Measurements from ENCODE around the gene USP10. TPM values are rescaled to one million over a fixed set of nuclear protein-coding genes. Genes with fewer than 3 reads are reported as not detected.

Gene USP10
- total RNA-seq, 1 experiment from 2014 or later: 203 TPM

GRCh38 chr16:84751947-84752346, 52.1 kb downstream of the USP10 start:
- H4K20me1 ChIP-seq (ENCODE audit: control insufficient read depth, insufficient read depth, insufficient read length): no peaks in the 10 kb centered on the region
- H4K5ac ChIP-seq (ENCODE audit: insufficient read length, low read depth, low read length): no peak overlapping the region
- H2BK5ac ChIP-seq (ENCODE audit: insufficient read length, low read length): no peak overlapping the region
- no peak overlapping the region for H2BK12ac ChIP-seq (ENCODE audit: insufficient read length, low read depth, low read length)
- no peak overlapping the region for H3K4me2 ChIP-seq (ENCODE audit: insufficient read depth, insufficient read length, low read length)
- H3K4me3 Mint-ChIP-seq: no peak overlapping the region
- no peak overlapping the region for H3K56ac ChIP-seq (ENCODE audit: insufficient read length, low read depth, low read length)
- H3K27ac ChIP-seq (ENCODE audit: insufficient read length, low read depth, low read length): no peak overlapping the region
- H3K27ac Mint-ChIP-seq: no peak overlapping the region
- H4K91ac ChIP-seq (ENCODE audit: insufficient read length, low read depth, low read length): no peak overlapping the region
- H3K4me1 Mint-ChIP-seq: peaks cover 17 to 21% of the 10 kb centered on the region in 2 experiments
- peaks cover 0 to 12% (median 6%) of the 10 kb centered on the region in 3 experiments; a peak in 6 of 7 replicates for H3K36me3 Mint-ChIP-seq (ENCODE audit: insufficient read depth in 1 of 3, low read depth in 3 of 3)
- no peaks in the 10 kb centered on the region for H3K9me3 Mint-ChIP-seq
- H2BK20ac ChIP-seq (ENCODE audit: low read depth, low read length, poor library complexity, severe bottlenecking): no peak overlapping the region
- no peak overlapping the region for H3K4ac ChIP-seq (ENCODE audit: low read depth, low read length)
- H4K8ac ChIP-seq (replicated peaks; ENCODE audit: insufficient read length, low read depth, low read length): no peak overlapping the region
- no peaks in the 10 kb centered on the region for H3K27me3 ChIP-seq (ENCODE audit: insufficient read depth, low read length)
- no peaks in the 10 kb centered on the region for H3K23me2 ChIP-seq (ENCODE audit: insufficient read length, low read depth, low read length, poor library complexity, severe bottlenecking)
- TF ChIP-seq CTCF (conservative IDR thresholded peaks at IDR 0.05): no peak
- no peak overlapping the region for H2BK120ac ChIP-seq (ENCODE audit: low read depth, low read length, poor library complexity, severe bottlenecking)
- H3K14ac ChIP-seq (ENCODE audit: insufficient read depth, low read length): no peak overlapping the region
- no peak overlapping the region for H2BK15ac ChIP-seq (ENCODE audit: low read depth, low read length)
- H3K18ac ChIP-seq (ENCODE audit: insufficient read length, low read depth, low read length): no peak overlapping the region
- H3K79me2 ChIP-seq (ENCODE audit: insufficient read depth, low read length): peaks cover 25% of the 10 kb centered on the region; the same call in 1 of the 2 replicates
- no peaks in the 10 kb centered on the region for H3K79me1 ChIP-seq (ENCODE audit: insufficient read depth, low read depth, low read length, poor library complexity, severe bottlenecking)
- H2AFZ ChIP-seq (ENCODE audit: low read length): no peak overlapping the region
- no peaks in the 10 kb centered on the region for H3K27me3 Mint-ChIP-seq (ENCODE audit: low read depth)
- H3K4me1 ChIP-seq (ENCODE audit: insufficient read depth, low read length): no peaks in the 10 kb centered on the region; the same call in 1 of the 2 replicates
- no peak overlapping the region for H3K23ac ChIP-seq (ENCODE audit: insufficient read length, low read depth, low read length)
- DNase-seq: no peak
- no peak overlapping the region for H3K9ac ChIP-seq (ENCODE audit: extremely low read depth, insufficient read length, low read length)
- no peak overlapping the region for H3T11ph ChIP-seq (ENCODE audit: low read length)
- H2AK5ac ChIP-seq (ENCODE audit: insufficient read length, low read length): no peak overlapping the region
- no peaks in the 10 kb centered on the region for H3K9me3 ChIP-seq (ENCODE audit: control insufficient read depth, low read depth, low read length)

Data from H9 (cell line).